ENCODE data around the gene RHOG. TPM values are rescaled to one million over a fixed set of nuclear protein-coding genes. Genes with fewer than 3 reads are reported as not detected.
"Not testable (repeated sequence)": the region's sequence is repeated elsewhere in the genome, so short reads cannot be mapped to it uniquely, and the experiment has no call there.

RHOG gene
- polyA plus RNA-seq, 2 donors: 48.0 to 79.0 TPM

DNA sequence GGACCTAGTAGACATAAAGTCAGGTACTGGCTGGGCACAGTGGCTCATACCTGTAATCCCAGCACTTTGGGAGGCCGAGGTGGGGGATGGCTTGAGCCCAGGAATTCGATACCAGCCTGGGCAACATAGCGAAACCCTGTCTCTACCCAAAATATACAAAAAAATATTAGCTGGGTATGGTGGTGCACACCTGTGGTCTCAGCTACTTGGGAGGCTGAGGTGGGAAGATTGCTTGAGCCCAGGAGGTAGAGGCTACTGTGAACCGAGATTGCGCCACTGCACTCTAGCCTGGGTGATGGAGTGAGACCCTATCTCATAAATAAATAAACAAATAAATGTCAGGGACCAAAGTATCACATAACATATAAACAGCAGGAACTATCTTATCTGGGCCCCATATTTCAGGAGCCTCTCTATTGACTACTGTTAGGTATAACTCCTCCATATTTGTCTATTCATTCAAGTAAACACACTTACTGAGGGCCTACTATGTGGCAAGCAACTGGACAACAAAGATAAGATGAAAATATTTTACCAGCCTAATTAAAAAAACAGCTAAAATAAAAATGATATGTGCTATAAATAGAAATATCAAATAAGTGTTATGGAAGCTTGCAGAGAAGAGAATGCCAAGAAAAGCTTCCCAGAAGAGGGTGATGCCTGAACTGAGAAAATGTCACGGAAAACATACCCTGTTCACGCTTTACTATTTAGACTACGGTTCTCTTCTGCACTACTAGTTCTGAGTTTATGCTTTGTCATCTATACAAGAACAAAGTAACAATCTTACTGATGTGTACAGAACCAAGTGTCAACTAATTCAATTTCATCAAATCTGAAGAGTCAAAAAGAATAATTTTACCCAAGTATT, 45.4 kb downstream of the RHOG start:
- Histone ChIP-seq H3K4me3 (ENCODE audit: low read depth in 1 of 2, low read length in 2 of 2) (peak overlapping the region in 1 of 2 donors; percentile 74), H3K36me3 (ENCODE audit: control insufficient read depth in 2 of 2, insufficient read depth in 2 of 2, low read length in 1 of 2) (peaks cover 3 to 12% of the 10 kb centered on the region in 2 donors), H3K9me3 (ENCODE audit: control insufficient read depth in 2 of 2, insufficient read depth in 1 of 2, low read depth in 1 of 2, low read length in 1 of 2) (no peaks in the 10 kb centered on the region), H3K27ac (ENCODE audit: low read depth in 2 of 2, low read length in 1 of 2) (no peak overlapping the region), H3K27me3 (ENCODE audit: control insufficient read depth in 1 of 2, insufficient read depth in 2 of 2, low read length in 2 of 2) (no peaks in the 10 kb centered on the region), H3K4me1 (ENCODE audit: control insufficient read depth in 2 of 2, insufficient read depth in 2 of 2, low read length in 1 of 2) (no peaks in the 10 kb centered on the region)
- 81% methylated on average over 8 of the region's 8 CpGs for WGBS, 2 donors

DNA sequence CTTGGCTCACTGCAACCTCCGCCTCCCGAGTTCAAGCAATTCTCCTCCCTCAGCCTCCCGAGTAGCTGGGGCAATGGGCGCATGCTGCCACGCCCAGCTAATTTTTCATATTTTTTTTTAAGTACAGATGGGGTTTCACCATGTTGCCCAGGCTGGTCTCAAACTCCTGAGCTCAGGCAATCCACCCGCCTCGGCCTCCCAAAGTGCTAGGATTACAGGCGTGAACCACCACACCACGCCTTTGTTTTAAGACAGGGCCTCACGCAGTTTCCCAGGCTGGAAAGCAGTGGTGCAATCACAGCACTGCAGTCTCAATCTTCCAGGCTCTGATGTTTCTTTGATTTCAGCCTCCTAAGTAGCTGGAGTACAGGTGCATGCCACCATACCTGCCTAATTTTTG, 46.4 kb downstream of the RHOG start:
- H3K36me3 ChIP-seq (ENCODE audit: control insufficient read depth in 2 of 2, insufficient read depth in 2 of 2, low read length in 1 of 2): peaks cover 3 to 14% of the 10 kb centered on the region in 2 donors
- H3K27ac ChIP-seq (ENCODE audit: low read depth in 2 of 2, low read length in 1 of 2); H3K27me3 ChIP-seq (ENCODE audit: control insufficient read depth in 1 of 2, insufficient read depth in 2 of 2, low read length in 2 of 2); H3K4me3 ChIP-seq (ENCODE audit: low read depth in 1 of 2, low read length in 2 of 2); H3K9me3 ChIP-seq (ENCODE audit: control insufficient read depth in 2 of 2, insufficient read depth in 1 of 2, low read depth in 1 of 2, low read length in 1 of 2); H3K4me1 ChIP-seq (ENCODE audit: control insufficient read depth in 2 of 2, insufficient read depth in 2 of 2, low read length in 1 of 2): not testable (repeated sequence)
- 92 to 93% methylated on average over 10 of the region's 10 CpGs for WGBS, 2 donors

- Histone ChIP-seq H3K36me3 (ENCODE audit: control insufficient read depth in 2 of 2, insufficient read depth in 2 of 2, low read length in 1 of 2) (peaks cover 0 to 5% of the 10 kb centered on the region in 2 donors), H3K27me3 (ENCODE audit: control insufficient read depth in 1 of 2, insufficient read depth in 2 of 2, low read length in 2 of 2) (no peaks in the 10 kb centered on the region), H3K9me3 (ENCODE audit: control insufficient read depth in 2 of 2, insufficient read depth in 1 of 2, low read depth in 1 of 2, low read length in 1 of 2) (no peaks in the 10 kb centered on the region), H3K4me1 (ENCODE audit: control insufficient read depth in 2 of 2, insufficient read depth in 2 of 2, low read length in 1 of 2) (no peaks in the 10 kb centered on the region), H3K4me3 (ENCODE audit: low read depth in 1 of 2, low read length in 2 of 2) (no peak overlapping the region), H3K27ac (ENCODE audit: low read depth in 2 of 2, low read length in 1 of 2) (no peak overlapping the region)
- WGBS, 2 donors: 63 to 64% methylated on average over 8 of the region's 8 CpGs
These were observed 53.9 kb downstream of the RHOG start for GRCh38 chr11:3786781-3787428.

DNA sequence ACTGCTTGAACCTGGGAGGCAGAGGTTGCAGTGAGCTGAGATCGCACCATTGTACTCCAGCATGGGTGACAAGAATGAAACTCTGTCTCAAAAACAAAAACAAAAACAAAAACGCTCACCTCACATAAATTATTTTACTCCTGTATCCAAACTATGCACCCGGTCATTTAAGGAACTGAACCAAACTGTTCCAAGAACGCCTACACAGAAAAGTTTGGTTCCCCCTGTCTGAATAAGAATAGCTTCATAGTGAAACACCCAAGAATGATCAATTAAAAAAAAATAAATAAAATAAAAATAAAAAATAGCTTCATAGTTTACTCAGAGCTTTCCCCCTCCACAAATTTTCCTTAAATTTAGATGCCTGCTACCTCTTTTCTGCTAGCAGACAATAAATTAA, 57.1 kb downstream of the RHOG start:
- Histone ChIP-seq H3K4me3 (ENCODE audit: low read depth in 1 of 2, low read length in 2 of 2) (no peak overlapping the region), H3K27me3 (ENCODE audit: control insufficient read depth in 1 of 2, insufficient read depth in 2 of 2, low read length in 2 of 2) (no peaks in the 10 kb centered on the region), H3K36me3 (ENCODE audit: control insufficient read depth in 2 of 2, insufficient read depth in 2 of 2, low read length in 1 of 2) (peaks cover 4 to 5% of the 10 kb centered on the region in 2 donors), H3K9me3 (ENCODE audit: control insufficient read depth in 2 of 2, insufficient read depth in 1 of 2, low read depth in 1 of 2, low read length in 1 of 2) (no peaks in the 10 kb centered on the region), H3K27ac (ENCODE audit: low read depth in 2 of 2, low read length in 1 of 2) (no peak overlapping the region), H3K4me1 (ENCODE audit: control insufficient read depth in 2 of 2, insufficient read depth in 2 of 2, low read length in 1 of 2) (no peaks in the 10 kb centered on the region)
- 87 to 89% methylated on average over 4 of the region's 4 CpGs for WGBS, 2 donors

GRCh38 chr11:3782963-3783362, 57.8 kb downstream of the RHOG start:
- H3K4me1 ChIP-seq (ENCODE audit: control insufficient read depth in 2 of 2, insufficient read depth in 2 of 2, low read length in 1 of 2): no peaks in the 10 kb centered on the region
- WGBS, 2 donors: 90 to 94% methylated on average over 5 of the region's 5 CpGs
- no peak overlapping the region for H3K4me3 ChIP-seq (ENCODE audit: low read depth in 1 of 2, low read length in 2 of 2)
- no peaks in the 10 kb centered on the region for H3K9me3 ChIP-seq (ENCODE audit: control insufficient read depth in 2 of 2, insufficient read depth in 1 of 2, low read depth in 1 of 2, low read length in 1 of 2)
- no peaks in the 10 kb centered on the region for H3K27me3 ChIP-seq (ENCODE audit: control insufficient read depth in 1 of 2, insufficient read depth in 2 of 2, low read length in 2 of 2)
- no peak overlapping the region for H3K27ac ChIP-seq (ENCODE audit: low read depth in 2 of 2, low read length in 1 of 2)
- H3K36me3 ChIP-seq (ENCODE audit: control insufficient read depth in 2 of 2, insufficient read depth in 2 of 2, low read length in 1 of 2): peaks cover 5 to 9% of the 10 kb centered on the region in 2 donors

GRCh38 chr11:3781423-3781822, 59.3 kb downstream of the RHOG start:
- H3K36me3 ChIP-seq (ENCODE audit: control insufficient read depth in 2 of 2, insufficient read depth in 2 of 2, low read length in 1 of 2): peaks cover 5 to 9% of the 10 kb centered on the region in 2 donors
- no peaks in the 10 kb centered on the region for H3K27me3 ChIP-seq (ENCODE audit: control insufficient read depth in 1 of 2, insufficient read depth in 2 of 2, low read length in 2 of 2)
- no peaks in the 10 kb centered on the region for H3K4me1 ChIP-seq (ENCODE audit: control insufficient read depth in 2 of 2, insufficient read depth in 2 of 2, low read length in 1 of 2)
- 10 to 20% methylated on average over 2 of the region's 2 CpGs for WGBS, 2 donors
- H3K9me3 ChIP-seq (ENCODE audit: control insufficient read depth in 2 of 2, insufficient read depth in 1 of 2, low read depth in 1 of 2, low read length in 1 of 2): no peaks in the 10 kb centered on the region
- H3K4me3 ChIP-seq (ENCODE audit: low read depth in 1 of 2, low read length in 2 of 2): no peak overlapping the region
- H3K27ac ChIP-seq (ENCODE audit: low read depth in 2 of 2, low read length in 1 of 2): no peak overlapping the region

Other genes starting within 250 kb of the RHOG start
- not detected for gene ART5, start 199.0 kb downstream of the RHOG start, polyA plus RNA-seq
- gene ART1, start 195.8 kb downstream of the RHOG start, polyA plus RNA-seq: not detected
- 1 to 10 TPM in 1 of 2 donors, under 1 TPM in 1; 0.66 to 1.3 TPM for gene CHRNA10, start 169.6 kb downstream of the RHOG start, polyA plus RNA-seq
- 10 to 100 TPM; 16.0 to 26.9 TPM for gene NUP98, start 43.4 kb downstream of the RHOG start, polyA plus RNA-seq
- 10 to 100 TPM; 34.0 to 36.9 TPM for gene PGAP2, start 32.4 kb downstream of the RHOG start, polyA plus RNA-seq
- 10 to 100 TPM; 29.5 to 42.7 TPM for gene STIM1, start 14.7 kb upstream of the RHOG start, polyA plus RNA-seq